ENCODE results near the gene ZNF552. TPM values are rescaled to one million over a fixed set of nuclear protein-coding genes. Genes with fewer than 3 reads are reported as not detected.

ZNF552 gene
- total RNA-seq, 1 donor from 2014 or later, result 8.8 TPM

DNA sequence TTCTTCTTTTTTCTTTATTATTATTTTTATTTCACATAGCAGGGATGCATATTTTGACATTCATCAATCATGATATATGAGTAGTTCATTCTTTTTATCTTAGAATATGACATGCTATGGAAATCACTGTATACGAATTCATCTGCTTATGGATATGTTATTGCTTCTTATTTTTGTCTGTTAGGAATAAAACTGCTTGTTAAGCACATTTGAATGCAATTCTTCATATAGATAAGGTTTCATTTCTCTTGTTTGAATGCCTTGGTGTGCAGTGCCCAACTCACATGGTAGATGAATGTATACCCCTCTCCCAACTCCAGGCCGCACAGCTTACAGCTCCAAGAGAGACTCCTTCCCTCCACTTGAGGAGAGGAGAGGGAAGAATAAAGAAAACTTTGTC, 56.8 kb downstream of the ZNF552 start:
- Mint-ChIP-seq H3K36me3 (ENCODE audit: low read depth) (peaks cover 52% of the 10 kb centered on the region), H3K4me1 (no peaks in the 10 kb centered on the region), H3K9me3 (no peaks in the 10 kb centered on the region), H3K27ac (ENCODE audit: unreplicated experiment) (no peak overlapping the region), H3K27me3 (ENCODE audit: low read depth) (no peaks in the 10 kb centered on the region), H3K4me3 (no peak overlapping the region)
- no peak for DNase-seq (ENCODE audit: low read depth, low spot score)
- no peak for TF ChIP-seq CTCF (conservative IDR thresholded peaks at IDR 0.05)

Other genes starting within 250 kb of the ZNF552 start
- 8.8 and 10.1 TPM in 2 replicates for gene ZNF416, start 236.0 kb downstream of the ZNF552 start, total RNA-seq
- gene ZIK1, start 230.8 kb downstream of the ZNF552 start, total RNA-seq, result 27.6 and 29.1 TPM in 2 replicates
- gene ZNF530, start 215.0 kb downstream of the ZNF552 start, total RNA-seq, result 8.5 and 8.7 TPM in 2 replicates
- gene ZNF134, start 200.7 kb downstream of the ZNF552 start, total RNA-seq, result 31.7 and 32.1 TPM in 2 replicates
- 22.9 and 23.4 TPM in 2 replicates for gene ZNF211, start 181.7 kb downstream of the ZNF552 start, total RNA-seq
- not detected in 2 replicates for gene ZSCAN4, start 146.0 kb downstream of the ZNF552 start, total RNA-seq
- gene ZNF551, start 132.9 kb downstream of the ZNF552 start, total RNA-seq, result 19.1 and 20.5 TPM in 2 replicates
- gene ZNF154, start 105.7 kb downstream of the ZNF552 start, total RNA-seq, result 25.6 and 26.2 TPM in 2 replicates
- gene ZNF671, start 87.3 kb downstream of the ZNF552 start, total RNA-seq, result 11.9 and 13.5 TPM in 2 replicates
- gene ZNF776, start 68.1 kb downstream of the ZNF552 start, total RNA-seq, result 25.6 and 25.9 TPM in 2 replicates
- gene ZNF586, start 45.2 kb downstream of the ZNF552 start, total RNA-seq, result 19.6 and 20.1 TPM in 2 replicates
- 21.6 and 22.6 TPM in 2 replicates for gene ZNF587B, start 15.4 kb upstream of the ZNF552 start, total RNA-seq
- 45.4 and 46.1 TPM in 2 replicates for gene ZNF587, start 34.9 kb upstream of the ZNF552 start, total RNA-seq
- gene ZNF814, start 74.1 kb upstream of the ZNF552 start, total RNA-seq, result 44.3 and 45.4 TPM in 2 replicates
- gene ZNF417, start 101.7 kb upstream of the ZNF552 start, total RNA-seq, result 22.3 and 23.3 TPM in 2 replicates
- gene ZNF418, start 120.5 kb upstream of the ZNF552 start, total RNA-seq, result 21.7 and 30.4 TPM in 2 replicates
- 11.3 and 12.6 TPM in 2 replicates for gene ZNF256, start 132.8 kb upstream of the ZNF552 start, total RNA-seq
- gene C19orf18, start 159.6 kb upstream of the ZNF552 start, total RNA-seq, result 1.2 and 1.5 TPM in 2 replicates
- 38.1 and 41.5 TPM in 2 replicates for gene ZNF606, start 187.9 kb upstream of the ZNF552 start, total RNA-seq
- gene ZSCAN1, start 219.1 kb upstream of the ZNF552 start, total RNA-seq, result 7.1 and 7.6 TPM in 2 replicates
- gene ZNF135, start 244.4 kb upstream of the ZNF552 start, total RNA-seq, result 6.0 and 6.3 TPM in 2 replicates